Calu3 (cell line): ENCODE measurements around the gene ATP6V1B1. TPM values are rescaled to one million over a fixed set of nuclear protein-coding genes. Genes with fewer than 3 reads are reported as not detected.

Source experiments
- BruUV-seq: library from RNA; stranded (reverse); fragments of 400-500 nt; replicated peaks from 2 replicates; lab custom pipeline; 2021; lab: Mats Ljungman, UMichigan
- CTCF ChIA-PET: fragments of 300-600 bp; sonication (Branson Sonifier 250); formaldehyde crosslinking; loops from one replicate; lab custom pipeline; 2022; ENCODE audit warnings: antibody characterized with exemption; lab: Charles Lee
- DNase-seq: peaks from one replicate; pipeline ENCODE4 v3.0.0; 2022
- H3K27ac Mint-ChIP-seq: one replicate; pipeline ENCODE4 v1.8.0; 2022; ENCODE audit warnings: mixed read lengths; ENCODE audit not compliant: unreplicated experiment
- H3K27me3 Mint-ChIP-seq: one replicate; pipeline ENCODE4 v1.8.0; 2022; ENCODE audit warnings: mixed read lengths; ENCODE audit not compliant: unreplicated experiment
- H3K36me3 Mint-ChIP-seq: one replicate; pipeline ENCODE4 v1.8.0; 2022; ENCODE audit warnings: mild to moderate bottlenecking, moderate library complexity, mixed read lengths; ENCODE audit not compliant: insufficient read depth, unreplicated experiment
- H3K4me1 Mint-ChIP-seq: one replicate; pipeline ENCODE4 v1.8.0; 2022; ENCODE audit warnings: mild to moderate bottlenecking, low read depth, mixed read lengths; ENCODE audit not compliant: unreplicated experiment
- H3K4me3 Mint-ChIP-seq: one replicate; pipeline ENCODE4 v1.8.0; 2022; ENCODE audit warnings: mild to moderate bottlenecking, low read depth, moderate library complexity, mixed read lengths; ENCODE audit not compliant: unreplicated experiment
- H3K9me3 Mint-ChIP-seq: one replicate; pipeline ENCODE4 v1.8.0; 2022; ENCODE audit warnings: low read depth, mixed read lengths; ENCODE audit not compliant: unreplicated experiment
- intact Hi-C: fragments of 100-400 bp; cut with micrococcal nuclease; formaldehyde crosslinking; loops from one replicate; pipeline ENCODE4 v1.10.0; 2022; ENCODE audit not compliant: unreplicated experiment
- total RNA-seq: library from RNA; stranded (reverse); gene quantifications from 2 replicates; pipeline ENCODE4 v1.2.3, GENCODE V29; 2022
- TF ChIP-seq, protein P1 (sequence below): fragments of 200-600 bp; IDR thresholded peaks from one replicate; pipeline ENCODE4 v1.8.0; 2022; ENCODE audit warnings: antibody characterized with exemption; ENCODE audit not compliant: unreplicated experiment

ATP6V1B1 gene
- total RNA-seq, 1 experiment from 2014 or later = not detected

DNA sequence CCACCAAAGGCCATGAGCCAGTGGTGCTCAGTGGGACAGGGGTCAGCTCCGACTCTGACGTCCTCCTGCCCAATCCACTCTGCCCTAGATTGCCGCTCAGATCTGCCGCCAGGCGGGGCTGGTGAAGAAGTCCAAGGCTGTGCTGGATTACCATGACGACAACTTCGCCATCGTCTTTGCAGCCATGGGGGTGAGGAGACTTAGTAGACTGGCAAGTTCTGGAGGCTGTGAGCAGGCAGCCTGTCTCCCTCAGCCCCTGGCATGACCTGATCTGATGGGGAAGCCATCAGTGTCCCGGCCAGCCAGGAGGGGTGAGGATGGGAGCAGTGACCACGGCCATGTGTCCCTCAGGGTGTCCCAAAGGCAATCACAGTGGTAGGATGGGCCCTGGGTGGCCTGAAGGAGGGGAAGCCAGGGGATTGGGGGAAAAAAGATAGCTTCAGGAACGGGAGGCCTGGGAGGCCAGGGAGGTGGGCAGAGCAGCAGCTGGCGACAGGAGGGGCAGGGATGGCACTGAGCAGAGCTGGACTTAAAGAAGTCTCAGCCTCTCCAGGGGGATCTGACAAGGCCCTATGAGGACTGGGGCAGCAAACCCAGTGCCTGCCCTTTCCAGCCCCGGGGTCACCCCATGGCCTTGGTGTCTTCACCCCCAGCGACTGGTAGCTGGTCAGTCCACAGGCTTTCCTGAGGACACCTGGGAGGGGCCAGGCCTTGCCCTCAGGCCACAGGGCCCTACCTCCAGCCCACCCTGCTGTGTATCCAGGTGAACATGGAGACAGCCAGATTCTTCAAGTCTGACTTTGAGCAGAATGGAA lies 25.3 kb downstream of the ATP6V1B1 start:
- BruUV-seq = no TSS peak
- no peak overlapping the region for H3K4me3 Mint-ChIP-seq
- CTCF ChIA-PET = no interaction called here

DNA sequence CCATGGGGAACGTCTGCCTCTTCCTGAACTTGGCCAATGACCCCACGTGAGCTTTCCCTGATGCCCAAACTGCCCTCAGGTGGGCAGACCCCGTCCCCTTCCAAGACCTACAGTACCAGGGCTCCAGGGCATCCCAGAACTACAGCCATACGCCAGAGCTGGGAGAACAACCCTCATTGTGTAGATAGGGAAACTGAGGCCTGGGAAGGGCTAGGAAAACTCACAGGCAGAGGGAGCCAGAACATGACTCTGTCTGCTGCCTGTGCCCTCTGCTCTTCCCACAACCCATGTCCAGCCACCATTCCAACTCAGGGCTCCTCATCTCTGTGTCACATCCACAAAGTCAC lies 25.9 kb downstream of the ATP6V1B1 start:
- H3K9me3 Mint-ChIP-seq = no peaks in the 10 kb centered on the region
- peaks cover 9% of the 10 kb centered on the region for H3K4me1 Mint-ChIP-seq
- peaks cover 81% of the 10 kb centered on the region for H3K27me3 Mint-ChIP-seq
- H3K27ac Mint-ChIP-seq = no peak overlapping the region
- H3K36me3 Mint-ChIP-seq = peaks cover 5% of the 10 kb centered on the region
- intact Hi-C loops = no loop called here
- DNase-seq = no peak
- no TSS peak for BruUV-seq
- TF ChIP-seq, protein P1, sequence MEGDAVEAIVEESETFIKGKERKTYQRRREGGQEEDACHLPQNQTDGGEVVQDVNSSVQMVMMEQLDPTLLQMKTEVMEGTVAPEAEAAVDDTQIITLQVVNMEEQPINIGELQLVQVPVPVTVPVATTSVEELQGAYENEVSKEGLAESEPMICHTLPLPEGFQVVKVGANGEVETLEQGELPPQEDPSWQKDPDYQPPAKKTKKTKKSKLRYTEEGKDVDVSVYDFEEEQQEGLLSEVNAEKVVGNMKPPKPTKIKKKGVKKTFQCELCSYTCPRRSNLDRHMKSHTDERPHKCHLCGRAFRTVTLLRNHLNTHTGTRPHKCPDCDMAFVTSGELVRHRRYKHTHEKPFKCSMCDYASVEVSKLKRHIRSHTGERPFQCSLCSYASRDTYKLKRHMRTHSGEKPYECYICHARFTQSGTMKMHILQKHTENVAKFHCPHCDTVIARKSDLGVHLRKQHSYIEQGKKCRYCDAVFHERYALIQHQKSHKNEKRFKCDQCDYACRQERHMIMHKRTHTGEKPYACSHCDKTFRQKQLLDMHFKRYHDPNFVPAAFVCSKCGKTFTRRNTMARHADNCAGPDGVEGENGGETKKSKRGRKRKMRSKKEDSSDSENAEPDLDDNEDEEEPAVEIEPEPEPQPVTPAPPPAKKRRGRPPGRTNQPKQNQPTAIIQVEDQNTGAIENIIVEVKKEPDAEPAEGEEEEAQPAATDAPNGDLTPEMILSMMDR = no peak
- no peak overlapping the region for H3K4me3 Mint-ChIP-seq
- CTCF ChIA-PET = no interaction called here

More for the DNA sequence above, 25.3 kb downstream of the ATP6V1B1 start:
- Mint-ChIP-seq H3K4me1 (peaks cover 9% of the 10 kb centered on the region), H3K9me3 (no peaks in the 10 kb centered on the region), H3K36me3 (peaks cover 5% of the 10 kb centered on the region), H3K27ac (no peak overlapping the region), H3K27me3 (peaks cover 84% of the 10 kb centered on the region)
- no peak for DNase-seq
- TF ChIP-seq, protein P1 = no peak
- intact Hi-C loops = no loop called here

DNA sequence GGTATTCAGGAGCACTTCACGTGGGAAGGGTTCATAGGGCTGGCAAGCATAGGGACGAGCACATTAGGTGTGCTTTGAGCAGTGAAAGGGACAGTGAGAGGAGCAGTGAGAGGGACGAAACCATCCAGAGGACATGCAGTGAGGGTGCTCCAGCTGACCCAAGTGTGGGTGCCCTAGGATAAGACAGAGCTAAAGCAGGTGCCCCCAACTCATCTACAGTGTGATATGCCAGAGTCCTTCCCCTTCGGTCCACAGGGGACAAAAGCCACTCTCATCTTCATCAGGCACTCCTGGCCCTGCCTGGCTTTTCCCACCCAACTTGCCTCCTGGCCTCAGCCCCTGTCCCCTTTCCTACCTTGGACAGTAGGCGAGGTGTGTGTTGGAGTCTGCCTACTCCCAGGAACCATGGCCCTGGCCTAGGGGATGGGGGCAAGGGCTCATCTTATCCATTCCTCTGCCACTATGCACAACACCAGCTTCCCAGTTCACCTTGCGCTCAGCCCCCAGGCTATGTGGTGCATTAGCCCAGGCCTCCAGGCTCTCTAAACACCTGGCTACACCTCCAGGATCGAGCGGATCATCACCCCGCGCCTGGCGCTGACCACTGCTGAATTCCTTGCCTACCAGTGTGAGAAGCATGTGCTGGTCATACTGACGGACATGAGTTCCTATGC lies 26.6 kb downstream of the ATP6V1B1 start:
- Mint-ChIP-seq H3K36me3 (peaks cover 5% of the 10 kb centered on the region), H3K4me1 (peaks cover 9% of the 10 kb centered on the region), H3K9me3 (no peaks in the 10 kb centered on the region), H3K27ac (no peak overlapping the region), H3K4me3 (no peak overlapping the region), H3K27me3 (peaks cover 81% of the 10 kb centered on the region)
- BruUV-seq = no TSS peak
- no peak for DNase-seq
- TF ChIP-seq, protein P1 = no peak
- intact Hi-C loops = no loop called here
- CTCF ChIA-PET = no interaction called here

DNA sequence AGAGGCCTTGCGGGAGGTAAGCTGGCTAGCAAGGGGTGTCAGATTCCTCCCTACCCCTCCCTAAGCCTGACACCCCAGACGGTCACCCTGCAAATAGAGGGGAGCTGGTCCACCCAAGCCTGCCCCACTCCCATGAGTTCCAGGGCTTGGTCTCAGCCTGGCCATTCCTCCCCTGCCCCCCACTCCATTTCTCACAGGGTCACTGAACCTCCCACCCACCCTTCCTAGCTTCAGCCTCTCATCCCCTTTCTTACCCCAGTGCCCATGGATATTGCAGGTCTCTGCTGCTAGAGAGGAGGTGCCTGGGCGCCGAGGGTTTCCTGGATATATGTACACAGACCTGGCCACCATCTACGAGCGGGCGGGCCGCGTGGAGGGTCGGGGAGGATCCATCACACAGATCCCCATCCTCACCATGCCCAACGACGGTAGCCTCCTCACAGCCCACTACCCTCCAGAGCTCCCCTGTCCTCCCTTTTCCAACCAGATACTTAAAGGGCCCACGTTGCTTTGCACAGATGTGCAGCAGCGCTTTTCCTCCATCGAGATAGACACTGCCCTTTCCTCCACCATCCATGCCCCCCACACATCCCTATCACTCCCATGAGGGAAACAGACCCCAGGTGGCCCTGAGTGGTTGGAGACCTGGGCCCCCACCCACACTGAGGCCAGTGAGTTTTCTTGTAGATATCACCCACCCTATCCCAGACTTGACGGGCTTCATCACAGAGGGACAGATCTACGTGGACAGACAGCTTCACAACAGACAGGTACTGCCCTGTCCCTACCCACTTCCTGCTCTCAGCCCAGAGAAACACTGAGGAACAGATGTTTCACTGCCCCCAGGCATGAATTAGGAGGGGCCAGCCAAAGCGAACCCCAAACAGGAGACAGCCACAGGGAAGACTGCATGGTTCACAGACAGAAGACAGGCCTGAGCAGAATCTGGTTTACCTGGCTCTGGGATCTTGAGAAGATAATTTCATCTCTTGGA lies 27.5 kb downstream of the ATP6V1B1 start:
- intact Hi-C loops = no loop called here
- Mint-ChIP-seq H3K27me3 (peaks cover 81% of the 10 kb centered on the region), H3K27ac (no peak overlapping the region), H3K9me3 (no peaks in the 10 kb centered on the region), H3K4me1 (peaks cover 9% of the 10 kb centered on the region), H3K36me3 (peaks cover 5% of the 10 kb centered on the region), H3K4me3 (no peak overlapping the region)
- CTCF ChIA-PET = no interaction called here
- no peak for DNase-seq
- TF ChIP-seq, protein P1 = no peak
- BruUV-seq = no TSS peak
